Myocyte (in vitro differentiated cells): ENCODE data around the gene DDX51. TPM values are rescaled to one million over a fixed set of nuclear protein-coding genes. Genes with fewer than 3 reads are reported as not detected.
A peak's percentile ranks its signal among the peaks of the same experiment; 100 is the strongest.
"Not testable (repeated sequence)": the region's sequence is repeated elsewhere in the genome, so short reads cannot be mapped to it uniquely, and the experiment has no call there.

ENCODE experiments used
- DNase-seq: peaks from one replicate; pipeline ENCODE4 v3.0.0-alpha.2; 2012; ENCODE audit warnings: low read depth
- total RNA-seq: library from RNA; depleted of rRNA; stranded (reverse); fragments of >200 nt; gene quantifications from 2 replicates; pipeline ENCODE4 v1.2.3, GENCODE V29; 2014

Gene DDX51
- total RNA-seq, 1 donor from 2014 or later = 6.4 TPM

- no peak for DNase-seq
Measured at GRCh38 chr12:132141976-132142678, 2.0 kb downstream of the DDX51 start.

DNA sequence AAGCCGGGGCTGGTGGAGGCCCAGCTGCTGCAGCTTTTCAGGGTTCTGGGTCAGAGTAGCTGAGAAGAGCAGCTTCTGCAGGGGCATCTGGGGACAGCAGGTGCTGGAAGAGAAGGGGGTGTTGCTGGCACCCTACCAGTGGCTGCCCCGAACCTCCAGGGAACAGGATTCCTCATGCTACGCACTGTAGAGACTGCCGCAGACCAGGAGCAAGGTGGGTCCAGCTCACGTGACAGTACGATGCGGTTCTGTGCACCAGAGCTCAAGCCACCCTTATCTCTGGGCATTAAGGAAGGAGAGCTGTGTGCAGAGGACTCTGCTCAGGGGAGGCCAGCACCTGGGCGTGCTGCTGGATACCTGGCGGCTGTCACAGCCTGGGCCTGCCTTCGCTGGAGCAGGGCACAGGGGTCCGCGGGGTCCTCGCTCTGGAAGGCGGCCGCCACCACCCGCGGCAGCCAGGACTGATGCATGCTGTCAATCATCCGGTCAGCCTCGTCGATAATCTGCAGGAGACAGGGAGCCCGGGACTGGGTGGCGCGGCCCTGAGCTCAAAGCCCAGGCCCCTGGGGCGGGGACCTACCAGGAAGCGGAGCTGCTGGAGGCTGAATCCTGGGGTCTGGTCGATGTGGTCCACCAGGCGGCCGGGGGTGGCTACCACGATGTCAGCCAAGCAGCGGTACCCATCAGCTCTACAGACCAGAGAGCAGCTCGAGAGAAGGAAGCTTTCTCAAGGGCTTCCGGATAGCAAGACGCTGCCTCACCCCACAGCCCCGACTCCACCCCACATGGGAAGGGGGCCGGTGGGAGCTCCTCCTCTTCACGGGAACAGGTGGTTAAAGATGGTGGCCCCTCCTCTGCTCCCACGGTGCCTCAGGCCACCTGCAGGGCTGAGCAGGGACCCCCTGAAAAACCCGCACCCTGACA, 2.9 kb downstream of the DDX51 start:
- no peak for DNase-seq

GRCh38 chr12:132140501-132140900, 3.6 kb downstream of the DDX51 start:
- no peak for DNase-seq

DNA sequence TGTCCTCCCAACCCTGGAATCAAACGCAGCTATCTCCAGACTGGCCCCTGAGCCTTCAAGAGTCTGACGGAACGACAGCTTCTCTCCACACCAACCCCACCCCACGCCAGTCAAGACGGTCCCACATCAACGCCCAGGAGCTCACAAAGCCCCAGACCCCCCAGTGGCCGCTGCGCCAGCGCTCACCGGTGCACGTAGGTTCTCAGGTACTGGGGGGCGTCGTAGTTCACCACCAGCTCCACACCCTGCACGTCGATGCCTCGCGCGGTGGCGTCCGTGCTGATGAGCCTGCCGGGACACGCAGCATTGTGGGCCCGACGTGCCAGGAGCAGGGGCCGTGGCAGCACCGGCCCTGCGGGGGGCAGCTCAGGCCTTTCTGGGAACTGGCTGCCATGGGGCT, 4.2 kb downstream of the DDX51 start:
- DNase-seq = no peak

- no peak for DNase-seq
Measured at GRCh38 chr12:132138941-132139871, 4.9 kb downstream of the DDX51 start.

- DNase-seq = no peak
Measured at GRCh38 chr12:132137483-132138125, 6.5 kb downstream of the DDX51 start.

GRCh38 chr12:132136226-132136625, 7.9 kb downstream of the DDX51 start:
- not testable (repeated sequence) for DNase-seq

GRCh38 chr12:132134653-132135183, 9.4 kb downstream of the DDX51 start:
- not testable (repeated sequence) for DNase-seq

GRCh38 chr12:132133952-132134652, 10.0 kb downstream of the DDX51 start:
- no peak for DNase-seq

DNA sequence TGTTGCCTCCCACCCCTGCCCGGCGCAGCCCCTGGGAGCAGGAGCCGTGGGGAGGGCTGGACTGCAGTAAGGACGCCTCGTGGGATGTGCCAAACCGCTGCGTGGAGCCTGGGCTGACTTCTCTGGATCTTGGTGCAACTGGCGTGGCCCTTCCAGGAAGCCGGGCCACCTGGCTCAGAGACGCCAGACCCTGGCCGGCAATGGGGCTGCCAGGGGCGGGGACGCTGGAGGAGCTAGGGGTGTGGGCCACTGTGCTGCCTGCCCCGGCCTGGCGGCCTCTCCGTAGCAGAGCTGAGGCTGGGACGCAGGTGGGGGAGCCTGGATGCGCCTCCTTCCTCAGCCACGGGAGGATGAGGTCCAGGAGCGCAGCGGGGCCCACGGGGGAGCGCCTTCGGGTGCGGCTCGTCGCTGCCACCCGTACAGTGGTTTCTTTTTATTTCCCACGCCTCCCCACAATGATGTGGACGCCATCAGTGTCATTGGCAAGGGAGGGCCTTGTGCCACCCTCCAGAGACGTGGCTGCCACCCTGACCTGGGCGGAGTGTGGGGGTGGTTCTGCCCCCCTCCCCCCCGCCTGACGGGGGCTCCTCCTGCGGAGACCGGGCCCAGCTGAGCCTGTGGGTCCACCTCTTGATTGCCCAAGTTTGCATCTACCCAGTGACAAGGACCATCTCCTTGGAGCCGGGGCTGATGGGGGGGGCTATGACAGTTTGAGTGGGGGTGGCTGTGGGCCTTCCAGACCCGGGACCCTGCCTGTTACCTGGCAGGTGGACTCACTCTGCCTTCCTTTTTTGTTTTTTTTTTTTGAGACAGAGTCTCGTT, 11.3 kb downstream of the DDX51 start:
- DNase-seq = no peak

DNA sequence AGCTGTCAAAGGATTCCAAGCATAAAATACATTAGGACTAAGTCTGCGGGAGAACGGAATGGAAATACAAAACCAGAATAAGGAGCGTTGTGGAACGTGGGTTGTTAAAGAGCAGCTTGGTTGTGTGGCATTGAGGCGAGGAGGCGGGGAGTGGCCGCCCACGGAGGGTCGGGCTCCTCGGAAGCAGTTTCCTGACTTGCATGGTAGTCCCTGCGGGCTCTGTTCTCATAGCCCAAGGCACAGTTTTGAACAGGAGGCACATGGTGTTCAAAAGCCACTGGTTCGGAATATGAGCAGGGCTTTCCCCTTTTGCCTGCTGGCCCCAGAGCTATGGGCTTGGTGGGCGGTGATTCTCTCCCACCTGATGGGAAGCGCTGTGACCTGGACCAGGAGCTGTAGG, 12.2 kb downstream of the DDX51 start:
- no peak for DNase-seq

DNA sequence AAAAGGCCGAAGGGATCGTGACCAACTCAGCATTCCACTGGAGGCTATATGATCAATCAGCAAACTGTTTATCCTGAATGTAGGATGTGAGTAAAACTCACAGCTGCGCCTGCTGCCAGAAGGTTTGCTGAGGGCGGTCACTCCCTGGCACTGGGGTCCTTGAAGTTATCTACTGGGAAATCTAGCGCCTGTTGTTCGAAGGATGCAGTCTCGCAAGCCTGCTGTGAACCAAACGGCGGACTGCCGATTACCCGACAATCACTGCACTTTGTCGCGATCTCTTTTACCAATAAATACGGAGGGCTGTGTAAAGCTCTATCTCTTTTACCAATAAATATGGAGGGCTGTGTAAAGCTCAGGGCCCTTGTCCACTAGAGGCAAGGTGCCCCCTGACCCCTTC, 12.9 kb downstream of the DDX51 start:
- no peak for DNase-seq

DNA sequence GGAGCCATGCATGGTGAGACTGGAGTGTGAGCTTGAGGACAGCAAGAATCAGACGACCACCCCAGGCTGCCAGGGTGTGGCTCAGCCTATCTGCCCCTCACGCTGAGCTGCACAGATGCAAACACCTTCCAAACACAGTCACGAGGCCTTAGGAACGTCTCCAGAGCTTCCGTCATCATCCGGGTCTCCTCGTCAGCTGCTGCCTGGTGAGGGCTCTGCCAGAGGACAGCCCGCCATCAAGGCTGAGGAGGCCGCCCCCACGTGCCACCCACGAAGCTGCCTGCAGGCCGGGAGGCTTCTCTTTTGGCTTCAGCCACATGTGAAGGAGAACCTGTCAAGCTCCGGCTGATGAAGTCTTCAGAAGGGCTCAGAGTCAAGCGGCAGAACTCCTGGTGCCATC, 13.4 kb downstream of the DDX51 start:
- DNase-seq = no peak

DNA sequence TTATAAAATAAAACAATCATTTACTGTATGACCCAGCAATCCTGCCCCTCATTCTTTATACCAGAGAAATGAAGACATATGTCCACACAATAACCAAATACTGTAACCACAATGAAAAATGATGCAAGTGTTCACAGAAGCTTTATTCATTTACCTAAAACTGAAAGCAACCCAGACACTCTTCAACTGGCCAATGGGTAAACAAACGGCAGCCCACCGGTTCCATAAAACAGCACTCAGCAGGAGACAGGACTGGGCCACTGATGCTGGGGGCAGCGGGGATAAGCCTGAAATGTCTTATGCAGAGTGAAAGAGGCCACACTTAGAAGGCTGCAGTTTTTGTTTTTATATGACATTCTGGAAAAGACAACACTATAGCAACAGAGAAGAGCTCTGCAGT, 15.1 kb downstream of the DDX51 start:
- DNase-seq = no peak

DNA sequence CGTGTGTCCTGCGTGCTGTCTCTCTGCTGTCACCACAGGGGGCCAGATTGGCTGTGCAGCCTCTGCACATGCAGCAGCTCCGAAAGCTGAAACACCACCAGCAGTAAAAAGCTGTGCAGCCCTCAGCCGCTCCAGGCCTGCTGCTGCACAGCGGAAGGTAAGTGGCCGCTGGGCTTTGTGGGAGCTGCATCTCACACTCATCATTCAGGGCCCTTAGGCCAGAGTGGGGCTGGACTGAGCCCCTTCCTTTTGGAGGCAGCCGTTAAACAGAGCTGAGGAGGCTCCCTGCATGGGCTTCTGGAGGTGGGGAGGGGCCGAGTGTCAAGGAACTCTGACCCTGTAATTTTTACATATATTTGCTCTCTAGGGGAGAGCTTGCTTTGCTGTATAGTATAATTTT, 17.1 kb downstream of the DDX51 start:
- no peak for DNase-seq

- no peak for DNase-seq
Measured at GRCh38 chr12:132125736-132126135, 18.4 kb downstream of the DDX51 start.

DNA sequence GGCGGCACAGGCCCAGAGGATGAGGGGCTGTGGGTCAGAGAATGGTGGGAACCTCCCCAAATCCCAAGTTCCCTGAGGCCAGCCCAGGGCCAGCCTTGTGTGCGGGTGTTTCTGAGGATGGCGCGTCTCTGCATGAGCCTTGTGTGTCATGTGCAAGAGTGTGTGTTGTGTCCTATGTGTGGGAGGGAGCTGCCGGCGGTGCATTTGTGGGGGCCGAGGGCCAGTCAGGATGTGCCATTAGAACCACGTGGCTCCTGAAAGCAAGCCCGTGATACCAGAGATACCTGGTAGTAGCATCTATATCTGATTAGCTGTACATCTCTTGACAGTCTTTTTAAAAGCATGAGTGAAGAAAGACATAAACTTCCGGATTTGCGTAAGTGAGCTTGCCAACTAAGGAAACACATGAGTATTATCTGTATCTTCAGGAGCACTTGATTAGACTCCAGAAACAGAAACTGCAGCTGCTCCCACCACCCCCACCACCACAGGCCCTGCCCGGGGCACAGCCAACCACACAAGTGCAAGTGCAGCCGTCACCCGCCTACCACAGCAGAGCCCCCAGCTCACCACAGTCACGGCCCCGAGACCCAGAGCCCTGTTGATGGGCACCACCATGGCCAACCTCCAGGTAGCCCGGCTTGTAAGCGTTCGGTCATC, 19.2 kb downstream of the DDX51 start:
- peak; percentile 73 for DNase-seq

- DNase-seq = no peak
Measured at GRCh38 chr12:132123970-132124765, 20.0 kb downstream of the DDX51 start.
